Measurements from ENCODE around the gene KRTAP4-9.
"Not testable (repeated sequence)": the region's sequence is repeated elsewhere in the genome, so short reads cannot be mapped to it uniquely, and the experiment has no call there.

Gene KRTAP4-9

DNA sequence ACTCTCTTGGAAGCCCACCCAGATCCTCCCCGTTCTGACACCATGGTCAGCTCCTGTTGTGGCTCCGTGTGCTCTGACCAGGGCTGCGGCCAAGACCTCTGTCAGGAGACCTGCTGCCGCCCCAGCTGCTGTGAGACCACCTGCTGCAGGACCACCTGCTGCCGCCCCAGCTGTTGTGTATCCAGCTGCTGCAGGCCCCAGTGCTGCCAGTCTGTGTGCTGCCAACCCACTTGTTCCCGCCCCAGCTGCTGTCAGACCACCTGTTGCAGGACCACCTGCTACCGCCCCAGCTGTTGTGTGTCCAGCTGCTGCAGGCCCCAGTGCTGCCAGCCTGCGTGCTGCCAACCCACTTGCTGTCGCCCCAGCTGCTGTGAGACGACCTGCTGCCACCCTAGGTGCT is at the start of gene KRTAP4-9:
Gene KRTAP4-9 (plus strand): TSS at position 43 of the 400 bp plus-strand sequence. CDS start 0 bp downstream, at position 43.
- CTCF ChIA-PET; DNase-seq (ENCODE audit: extremely low spot score); POLR2A ChIA-PET: not testable (repeated sequence)

GRCh38 chr17:41057547-41057946 is 47.6 kb upstream of the KRTAP4-9 start:
- ChIA-PET POLR2A (no interaction called here), CTCF (interaction anchor here (1.4 kb wide), 1 partner anchor 19 kb away, joined by 3 read pairs; no protein-coding TSS in a partner anchor)
- no peak for TF ChIP-seq CTCF (IDR thresholded peaks at IDR 0.05; ENCODE audit: control extremely low read depth, extremely low read depth, low read depth, missing control alignments)
- DNase-seq (ENCODE audit: extremely low spot score), result no peak

GRCh38 chr17:41058741-41059140 is 46.4 kb upstream of the KRTAP4-9 start:
- no peak for TF ChIP-seq CTCF (IDR thresholded peaks at IDR 0.05; ENCODE audit: control extremely low read depth, extremely low read depth, low read depth, missing control alignments)
- DNase-seq (ENCODE audit: extremely low spot score), result no peak
- CTCF ChIA-PET, result no interaction called here
- POLR2A ChIA-PET, result no interaction called here

GRCh38 chr17:41059276-41060051 is 45.7 kb upstream of the KRTAP4-9 start:
- POLR2A ChIA-PET, result interaction anchor here (0.6 kb wide), 1 partner anchor 759 kb away, joined by 4 read pairs; no protein-coding TSS in a partner anchor
- CTCF ChIA-PET; DNase-seq (ENCODE audit: extremely low spot score): not testable (repeated sequence)

GRCh38 chr17:41060052-41060604 is 45.1 kb upstream of the KRTAP4-9 start, which contains the start of gene KRTAP2-3:
TSS of gene KRTAP2-3 (minus strand) at chr17:41060114. CDS start at chr17:41060050, 64 bp downstream.
- no peak for TF ChIP-seq CTCF (IDR thresholded peaks at IDR 0.05; ENCODE audit: control extremely low read depth, extremely low read depth, low read depth, missing control alignments)
- ChIA-PET CTCF (no interaction called here), POLR2A (interaction anchor here (0.6 kb wide), 1 partner anchor 758 kb away, joined by 4 read pairs; no protein-coding TSS in a partner anchor)
- no peak for DNase-seq (ENCODE audit: extremely low spot score)

DNA sequence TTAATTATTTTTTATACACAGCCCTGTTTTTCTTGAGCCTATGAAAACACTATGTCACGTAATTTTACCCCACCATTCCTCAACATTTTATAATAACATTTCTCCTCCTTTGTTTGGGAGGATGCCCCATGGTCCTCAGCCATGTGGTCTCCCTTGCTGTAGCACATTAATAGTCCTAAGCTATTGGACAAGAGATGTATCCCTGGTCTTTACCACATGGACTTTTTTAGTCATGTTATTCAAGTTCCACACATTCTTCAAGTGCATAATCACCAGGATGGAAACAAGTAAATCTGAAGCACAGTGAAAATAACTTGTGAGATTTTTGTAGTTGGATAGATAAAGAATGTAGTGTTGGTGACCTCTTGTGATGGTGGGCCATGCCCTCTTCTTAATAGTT is 43.2 kb upstream of the KRTAP4-9 start:
- ChIA-PET POLR2A (no interaction called here), CTCF (interaction anchor here (0.9 kb wide), 1 partner anchor 205 kb away, joined by 3 read pairs; no protein-coding TSS in a partner anchor)
- DNase-seq (ENCODE audit: extremely low spot score), result no peak
- no peak for TF ChIP-seq CTCF (IDR thresholded peaks at IDR 0.05; ENCODE audit: control extremely low read depth, extremely low read depth, low read depth, missing control alignments)

DNA sequence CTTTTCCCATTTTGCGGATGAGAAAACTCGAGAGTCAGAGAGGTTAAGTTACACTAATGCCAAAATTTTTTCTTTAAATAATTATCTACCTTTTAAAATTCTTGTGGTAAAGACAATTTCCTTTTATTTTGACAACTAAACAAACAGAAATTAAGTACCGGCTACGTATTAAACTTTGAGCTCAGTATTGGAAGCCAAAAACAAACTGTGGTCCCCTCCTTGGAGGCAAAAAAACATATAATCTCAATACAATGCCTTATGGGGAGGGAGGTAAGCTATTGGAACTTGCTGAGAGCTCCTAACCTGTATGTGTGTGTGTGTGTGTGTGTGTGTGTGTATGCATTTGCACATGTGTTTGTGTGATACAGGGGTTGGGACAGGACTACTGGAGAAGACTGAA is 41.7 kb upstream of the KRTAP4-9 start:
- ChIA-PET CTCF (no interaction called here), POLR2A (no interaction called here)
- DNase-seq (ENCODE audit: extremely low spot score), result no peak
- no peak for TF ChIP-seq CTCF (IDR thresholded peaks at IDR 0.05; ENCODE audit: control extremely low read depth, extremely low read depth, low read depth, missing control alignments)
